ENCODE data around the gene HSDL2. TPM values are rescaled to one million over a fixed set of nuclear protein-coding genes. Genes with fewer than 3 reads are reported as not detected.

Gene HSDL2
- total RNA-seq, 1 donor from 2014 or later = 4.8 TPM

DNA sequence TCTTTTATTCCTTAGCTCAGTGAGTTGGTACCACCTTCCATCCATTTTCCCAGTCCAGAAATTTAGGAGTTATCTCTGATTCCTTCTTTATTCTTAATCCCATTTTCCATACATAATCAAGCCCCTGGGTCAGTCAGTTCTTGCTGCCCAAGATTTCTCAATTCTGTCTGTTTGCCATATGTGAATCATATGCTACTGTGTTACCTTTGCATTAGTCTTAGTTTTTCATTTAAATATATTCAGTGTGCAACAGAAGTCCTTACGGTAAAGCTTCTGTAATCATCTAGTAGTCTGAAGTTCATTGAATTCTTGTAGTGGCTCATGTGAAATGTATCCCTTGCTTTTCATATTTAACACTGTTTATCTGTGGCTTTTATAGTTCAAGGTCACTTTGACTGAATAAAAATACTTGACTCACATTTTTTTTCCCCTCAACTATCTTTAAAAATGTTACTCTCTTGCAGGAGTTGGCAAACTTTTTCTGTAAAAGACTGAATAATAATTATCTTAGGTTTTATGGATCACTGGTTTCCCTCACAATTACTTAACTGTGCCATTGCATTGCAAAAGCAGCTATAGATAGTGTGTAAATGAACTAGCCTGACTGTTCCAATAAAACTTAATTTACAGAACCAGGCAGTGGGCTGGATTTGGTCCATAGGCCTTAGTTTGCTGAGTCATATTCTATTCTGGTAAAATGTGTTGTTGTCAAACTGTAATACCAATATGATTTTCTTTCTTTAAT lies 113.7 kb downstream of the HSDL2 start:
- Mint-ChIP-seq H3K27ac (ENCODE audit: unreplicated experiment) (no peak overlapping the region), H3K4me3 (ENCODE audit: unreplicated experiment) (no peak overlapping the region), H3K36me3 (ENCODE audit: unreplicated experiment) (peaks cover 25% of the 10 kb centered on the region), H3K27me3 (ENCODE audit: unreplicated experiment) (no peaks in the 10 kb centered on the region), H3K4me1 (ENCODE audit: low read depth, unreplicated experiment) (peaks cover 40% of the 10 kb centered on the region), H3K9me3 (ENCODE audit: unreplicated experiment) (peaks cover 9% of the 10 kb centered on the region)
- no peak for DNase-seq
- TF ChIP-seq, protein P1, sequence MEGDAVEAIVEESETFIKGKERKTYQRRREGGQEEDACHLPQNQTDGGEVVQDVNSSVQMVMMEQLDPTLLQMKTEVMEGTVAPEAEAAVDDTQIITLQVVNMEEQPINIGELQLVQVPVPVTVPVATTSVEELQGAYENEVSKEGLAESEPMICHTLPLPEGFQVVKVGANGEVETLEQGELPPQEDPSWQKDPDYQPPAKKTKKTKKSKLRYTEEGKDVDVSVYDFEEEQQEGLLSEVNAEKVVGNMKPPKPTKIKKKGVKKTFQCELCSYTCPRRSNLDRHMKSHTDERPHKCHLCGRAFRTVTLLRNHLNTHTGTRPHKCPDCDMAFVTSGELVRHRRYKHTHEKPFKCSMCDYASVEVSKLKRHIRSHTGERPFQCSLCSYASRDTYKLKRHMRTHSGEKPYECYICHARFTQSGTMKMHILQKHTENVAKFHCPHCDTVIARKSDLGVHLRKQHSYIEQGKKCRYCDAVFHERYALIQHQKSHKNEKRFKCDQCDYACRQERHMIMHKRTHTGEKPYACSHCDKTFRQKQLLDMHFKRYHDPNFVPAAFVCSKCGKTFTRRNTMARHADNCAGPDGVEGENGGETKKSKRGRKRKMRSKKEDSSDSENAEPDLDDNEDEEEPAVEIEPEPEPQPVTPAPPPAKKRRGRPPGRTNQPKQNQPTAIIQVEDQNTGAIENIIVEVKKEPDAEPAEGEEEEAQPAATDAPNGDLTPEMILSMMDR (IDR thresholded peaks at IDR 0.05; ENCODE audit: partially characterized antibody, unreplicated experiment) = no peak

- no peak overlapping the region for H3K27ac Mint-ChIP-seq (ENCODE audit: unreplicated experiment)
- H3K4me1 Mint-ChIP-seq (ENCODE audit: low read depth, unreplicated experiment) = peaks cover 37% of the 10 kb centered on the region
- no peak for DNase-seq
- peaks cover 29% of the 10 kb centered on the region for H3K36me3 Mint-ChIP-seq (ENCODE audit: unreplicated experiment)
- peaks cover 9% of the 10 kb centered on the region for H3K9me3 Mint-ChIP-seq (ENCODE audit: unreplicated experiment)
- no peak overlapping the region for H3K4me3 Mint-ChIP-seq (ENCODE audit: unreplicated experiment)
- TF ChIP-seq, protein P1 (IDR thresholded peaks at IDR 0.05; ENCODE audit: partially characterized antibody, unreplicated experiment) = no peak
- H3K27me3 Mint-ChIP-seq (ENCODE audit: unreplicated experiment) = no peaks in the 10 kb centered on the region
These were observed 114.2 kb downstream of the HSDL2 start for GRCh38 chr9:112494153-112494552.

DNA sequence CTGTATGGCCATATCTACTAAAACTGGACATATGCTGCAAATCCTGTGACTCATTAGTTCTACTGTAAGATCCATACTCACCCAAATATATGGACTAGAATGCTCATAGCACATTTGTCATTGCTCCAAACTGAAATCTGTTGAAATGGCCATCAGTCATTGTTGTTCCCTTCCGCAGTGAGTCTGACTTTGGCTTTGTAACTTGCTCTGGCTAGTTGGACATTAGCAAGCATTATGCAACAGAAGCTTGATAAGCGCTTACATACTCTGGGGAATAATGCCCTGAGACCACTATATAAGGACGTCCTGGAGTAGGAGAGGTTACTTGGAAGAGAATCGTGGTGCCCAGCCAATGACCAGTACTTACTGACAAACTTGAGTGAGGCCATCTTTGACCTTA lies 115.7 kb downstream of the HSDL2 start:
- no peak for DNase-seq
- peaks cover 9% of the 10 kb centered on the region for H3K9me3 Mint-ChIP-seq (ENCODE audit: unreplicated experiment)
- TF ChIP-seq, protein P1 (IDR thresholded peaks at IDR 0.05; ENCODE audit: partially characterized antibody, unreplicated experiment) = no peak

GRCh38 chr9:112496074-112496722 lies 116.3 kb downstream of the HSDL2 start:
- Mint-ChIP-seq H3K36me3 (ENCODE audit: unreplicated experiment) (peaks cover 29% of the 10 kb centered on the region), H3K27ac (ENCODE audit: unreplicated experiment) (peak overlapping the region; percentile 48), H3K27me3 (ENCODE audit: unreplicated experiment) (no peaks in the 10 kb centered on the region), H3K4me3 (ENCODE audit: unreplicated experiment) (peak overlapping the region; percentile 17), H3K9me3 (ENCODE audit: unreplicated experiment) (peaks cover 9% of the 10 kb centered on the region), H3K4me1 (ENCODE audit: low read depth, unreplicated experiment) (peaks cover 20% of the 10 kb centered on the region)
- TF ChIP-seq, protein P1 (IDR thresholded peaks at IDR 0.05; ENCODE audit: partially characterized antibody, unreplicated experiment) = no peak
- no peak for DNase-seq

More for the DNA sequence above, 115.7 kb downstream of the HSDL2 start:
- H3K36me3 Mint-ChIP-seq (ENCODE audit: unreplicated experiment) = peaks cover 29% of the 10 kb centered on the region
- peaks cover 25% of the 10 kb centered on the region for H3K4me1 Mint-ChIP-seq (ENCODE audit: low read depth, unreplicated experiment)
- H3K27me3 Mint-ChIP-seq (ENCODE audit: unreplicated experiment) = no peaks in the 10 kb centered on the region
- H3K27ac Mint-ChIP-seq (ENCODE audit: unreplicated experiment) = peak overlapping the region; percentile 48
- H3K4me3 Mint-ChIP-seq (ENCODE audit: unreplicated experiment) = no peak overlapping the region

GRCh38 chr9:112500842-112501241 lies 120.9 kb downstream of the HSDL2 start:
- TF ChIP-seq, protein P1 (IDR thresholded peaks at IDR 0.05; ENCODE audit: partially characterized antibody, unreplicated experiment) = no peak
- Mint-ChIP-seq H3K27me3 (ENCODE audit: unreplicated experiment) (no peaks in the 10 kb centered on the region), H3K4me1 (ENCODE audit: low read depth, unreplicated experiment) (peaks cover 11% of the 10 kb centered on the region), H3K27ac (ENCODE audit: unreplicated experiment) (no peak overlapping the region), H3K4me3 (ENCODE audit: unreplicated experiment) (no peak overlapping the region), H3K9me3 (ENCODE audit: unreplicated experiment) (peaks cover 2% of the 10 kb centered on the region), H3K36me3 (ENCODE audit: unreplicated experiment) (peaks cover 4% of the 10 kb centered on the region)
- no peak for DNase-seq

Data from glutamatergic neuron (in vitro differentiated cells).